ENCODE measurements around the gene HMG20A. TPM values are rescaled to one million over a fixed set of nuclear protein-coding genes. Genes with fewer than 3 reads are reported as not detected.

HMG20A gene
- total and polyA plus RNA-seq, 9 of the 15 experiments (the other 6 are each of a cell fraction or from before 2014, with no cell fraction given), result 25.0 to 68.1 (median 38.9) TPM

- TF ChIP-seq RERE (CRISPR knock-in tag; IDR thresholded peaks at IDR 0.05; ENCODE audit: borderline replicate concordance) (no peak), FOXP1 (CRISPR knock-in tag; IDR thresholded peaks at IDR 0.05) (no peak), HES1 (IDR thresholded peaks at IDR 0.05; ENCODE audit: low read depth) (no peak)
Observed at GRCh38 chr15:77507911-77508310, 87.2 kb downstream of the HMG20A start (continued).
